ENCODE results near the gene APBB3. TPM values are rescaled to one million over a fixed set of nuclear protein-coding genes. Genes with fewer than 3 reads are reported as not detected.

APBB3 gene
- polyA plus RNA-seq, 1 donor from 2014 or later, result 131 TPM

DNA sequence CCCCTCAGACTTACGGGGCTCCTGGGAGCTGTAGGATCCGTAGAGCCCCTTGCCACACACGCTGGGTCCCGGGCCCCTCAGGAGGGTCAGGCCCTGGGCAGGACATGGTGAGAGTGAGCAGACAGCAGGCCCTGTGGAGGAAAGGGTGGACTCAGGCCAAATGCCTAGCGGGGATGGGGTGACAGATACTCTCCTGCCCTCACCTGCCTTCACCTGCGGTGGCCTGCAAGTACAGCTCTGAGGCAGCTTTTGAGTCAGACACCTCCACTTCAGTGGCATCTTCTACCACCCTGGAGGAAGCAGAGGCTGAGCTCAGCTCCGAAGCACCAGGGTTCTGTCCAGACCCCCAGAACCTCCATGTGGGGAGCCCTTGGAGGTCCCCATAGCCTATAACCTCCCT lies 26.5 kb upstream of the APBB3 start:
- H2AFZ ChIP-seq (ENCODE audit: low read depth, low read length), result no peak overlapping the region
- H3F3A ChIP-seq (ENCODE audit: insufficient read depth, low read length, poor library complexity, severe bottlenecking), result no peaks in the 10 kb centered on the region
- no peaks in the 10 kb centered on the region for H3K27me3 ChIP-seq (ENCODE audit: insufficient read depth, low read depth, low read length)
- no peaks in the 10 kb centered on the region for H3K79me2 ChIP-seq (replicated peaks; ENCODE audit: insufficient read depth, low read length)
- TF ChIP-seq SMC3 (conservative IDR thresholded peaks at IDR 0.05; ENCODE audit: poor library complexity) (no peak), TAF1 (IDR thresholded peaks at IDR 0.05; ENCODE audit: low read depth) (no peak), MXI1 (conservative IDR thresholded peaks at IDR 0.05; ENCODE audit: poor library complexity, severe bottlenecking) (no peak), EZH2 (IDR thresholded peaks at IDR 0.05; ENCODE audit: borderline replicate concordance, insufficient read depth, low read length, poor library complexity, severe bottlenecking) (no peak), POLR2AphosphoS5 (IDR thresholded peaks at IDR 0.05) (no peak), EP300 (conservative IDR thresholded peaks at IDR 0.05; ENCODE audit: poor library complexity, severe bottlenecking) (no peak), RAD21 (conservative IDR thresholded peaks at IDR 0.05) (no peak)
- TF ChIP-seq, protein P1, sequence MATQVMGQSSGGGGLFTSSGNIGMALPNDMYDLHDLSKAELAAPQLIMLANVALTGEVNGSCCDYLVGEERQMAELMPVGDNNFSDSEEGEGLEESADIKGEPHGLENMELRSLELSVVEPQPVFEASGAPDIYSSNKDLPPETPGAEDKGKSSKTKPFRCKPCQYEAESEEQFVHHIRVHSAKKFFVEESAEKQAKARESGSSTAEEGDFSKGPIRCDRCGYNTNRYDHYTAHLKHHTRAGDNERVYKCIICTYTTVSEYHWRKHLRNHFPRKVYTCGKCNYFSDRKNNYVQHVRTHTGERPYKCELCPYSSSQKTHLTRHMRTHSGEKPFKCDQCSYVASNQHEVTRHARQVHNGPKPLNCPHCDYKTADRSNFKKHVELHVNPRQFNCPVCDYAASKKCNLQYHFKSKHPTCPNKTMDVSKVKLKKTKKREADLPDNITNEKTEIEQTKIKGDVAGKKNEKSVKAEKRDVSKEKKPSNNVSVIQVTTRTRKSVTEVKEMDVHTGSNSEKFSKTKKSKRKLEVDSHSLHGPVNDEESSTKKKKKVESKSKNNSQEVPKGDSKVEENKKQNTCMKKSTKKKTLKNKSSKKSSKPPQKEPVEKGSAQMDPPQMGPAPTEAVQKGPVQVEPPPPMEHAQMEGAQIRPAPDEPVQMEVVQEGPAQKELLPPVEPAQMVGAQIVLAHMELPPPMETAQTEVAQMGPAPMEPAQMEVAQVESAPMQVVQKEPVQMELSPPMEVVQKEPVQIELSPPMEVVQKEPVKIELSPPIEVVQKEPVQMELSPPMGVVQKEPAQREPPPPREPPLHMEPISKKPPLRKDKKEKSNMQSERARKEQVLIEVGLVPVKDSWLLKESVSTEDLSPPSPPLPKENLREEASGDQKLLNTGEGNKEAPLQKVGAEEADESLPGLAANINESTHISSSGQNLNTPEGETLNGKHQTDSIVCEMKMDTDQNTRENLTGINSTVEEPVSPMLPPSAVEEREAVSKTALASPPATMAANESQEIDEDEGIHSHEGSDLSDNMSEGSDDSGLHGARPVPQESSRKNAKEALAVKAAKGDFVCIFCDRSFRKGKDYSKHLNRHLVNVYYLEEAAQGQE (IDR thresholded peaks at IDR 0.05; ENCODE audit: borderline replicate concordance), result no peak
- TF ChIP-seq, protein P2, sequence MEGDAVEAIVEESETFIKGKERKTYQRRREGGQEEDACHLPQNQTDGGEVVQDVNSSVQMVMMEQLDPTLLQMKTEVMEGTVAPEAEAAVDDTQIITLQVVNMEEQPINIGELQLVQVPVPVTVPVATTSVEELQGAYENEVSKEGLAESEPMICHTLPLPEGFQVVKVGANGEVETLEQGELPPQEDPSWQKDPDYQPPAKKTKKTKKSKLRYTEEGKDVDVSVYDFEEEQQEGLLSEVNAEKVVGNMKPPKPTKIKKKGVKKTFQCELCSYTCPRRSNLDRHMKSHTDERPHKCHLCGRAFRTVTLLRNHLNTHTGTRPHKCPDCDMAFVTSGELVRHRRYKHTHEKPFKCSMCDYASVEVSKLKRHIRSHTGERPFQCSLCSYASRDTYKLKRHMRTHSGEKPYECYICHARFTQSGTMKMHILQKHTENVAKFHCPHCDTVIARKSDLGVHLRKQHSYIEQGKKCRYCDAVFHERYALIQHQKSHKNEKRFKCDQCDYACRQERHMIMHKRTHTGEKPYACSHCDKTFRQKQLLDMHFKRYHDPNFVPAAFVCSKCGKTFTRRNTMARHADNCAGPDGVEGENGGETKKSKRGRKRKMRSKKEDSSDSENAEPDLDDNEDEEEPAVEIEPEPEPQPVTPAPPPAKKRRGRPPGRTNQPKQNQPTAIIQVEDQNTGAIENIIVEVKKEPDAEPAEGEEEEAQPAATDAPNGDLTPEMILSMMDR (IDR thresholded peaks at IDR 0.05; ENCODE audit: poor library complexity, severe bottlenecking), result no peak
- no peak overlapping the region for H3K4me2 ChIP-seq (ENCODE audit: low read length)
- no peaks in the 10 kb centered on the region for H3K9me2 ChIP-seq (ENCODE audit: insufficient read depth, low read length)
- H3K4me3 ChIP-seq (ENCODE audit: low read length), result no peak overlapping the region
- H3K27ac ChIP-seq (ENCODE audit: low read length), result no peak overlapping the region
- no peaks in the 10 kb centered on the region for H3K9me3 ChIP-seq (ENCODE audit: low read length)
- no peak overlapping the region for H3K9ac ChIP-seq (ENCODE audit: low read length)
- no peaks in the 10 kb centered on the region for H3K36me3 ChIP-seq (ENCODE audit: insufficient read depth, low read length)
- H4K20me1 ChIP-seq (ENCODE audit: insufficient read depth), result no peaks in the 10 kb centered on the region

- no peaks in the 10 kb centered on the region for H3F3A ChIP-seq (ENCODE audit: insufficient read depth, low read length, poor library complexity, severe bottlenecking)
- no peaks in the 10 kb centered on the region for H3K79me2 ChIP-seq (replicated peaks; ENCODE audit: insufficient read depth, low read length)
- TF ChIP-seq POLR2AphosphoS5 (IDR thresholded peaks at IDR 0.05) (no peak), EP300 (conservative IDR thresholded peaks at IDR 0.05; ENCODE audit: poor library complexity, severe bottlenecking) (no peak), TAF1 (IDR thresholded peaks at IDR 0.05; ENCODE audit: low read depth) (no peak), SMC3 (conservative IDR thresholded peaks at IDR 0.05; ENCODE audit: poor library complexity) (no peak)
- no peaks in the 10 kb centered on the region for H4K20me1 ChIP-seq (ENCODE audit: insufficient read depth)
- H3K4me3 ChIP-seq (ENCODE audit: low read length), result no peak overlapping the region
- no peak overlapping the region for H3K4me2 ChIP-seq (ENCODE audit: low read length)
- no peak overlapping the region for H3K9ac ChIP-seq (ENCODE audit: low read length)
- no peak overlapping the region for H2AFZ ChIP-seq (ENCODE audit: low read depth, low read length)
- no peaks in the 10 kb centered on the region for H3K27me3 ChIP-seq (ENCODE audit: insufficient read depth, low read depth, low read length)
- H3K27ac ChIP-seq (ENCODE audit: low read length), result no peak overlapping the region
- H3K36me3 ChIP-seq (ENCODE audit: insufficient read depth, low read length), result no peaks in the 10 kb centered on the region
- H3K9me3 ChIP-seq (ENCODE audit: low read length), result no peaks in the 10 kb centered on the region
- no peaks in the 10 kb centered on the region for H3K9me2 ChIP-seq (ENCODE audit: insufficient read depth, low read length)
Observed at GRCh38 chr5:140588311-140589070, 24.1 kb upstream of the APBB3 start.

Measured in neural cell (in vitro differentiated cells).